Colonic mucosa (tissue), 4 donors: ENCODE measurements around the gene TMEM255A. TPM values are rescaled to one million over a fixed set of nuclear protein-coding genes. Genes with fewer than 3 reads are reported as not detected.
"Not testable (repeated sequence)": the region's sequence is repeated elsewhere in the genome, so short reads cannot be mapped to it uniquely, and the experiment has no call there.

Experiments
- DNase-seq: peaks from one replicate; pipeline ENCODE4 v3.0.0-alpha.2; 2020
- H3K27ac ChIP-seq: fragments of 200-600 bp; one replicate; pipeline ENCODE4 v1.8.0; 2021
- H3K27me3 ChIP-seq: fragments of 200-600 bp; one replicate; pipeline ENCODE4 v1.8.0; 2021
- H3K36me3 ChIP-seq: fragments of 200-600 bp; one replicate; pipeline ENCODE4 v1.8.0; 2021
- H3K4me1 ChIP-seq: fragments of 200-600 bp; one replicate; pipeline ENCODE4 v1.8.0; 2021; ENCODE audit warnings: mild to moderate bottlenecking
- H3K4me3 ChIP-seq: fragments of 200-600 bp; one replicate; pipeline ENCODE4 v1.8.0; 2021
- H3K9ac ChIP-seq, 2 donors: one replicate each; pipeline ENCODE4 v1.7.0; 2013; ENCODE audit warnings: control low read depth in 2 of 2, low read depth in 2 of 2, low read length in 2 of 2
- H3K9me3 ChIP-seq: fragments of 200-600 bp; one replicate; pipeline ENCODE4 v1.8.0; 2021
- CTCF ChIP-seq: fragments of 200-600 bp; IDR thresholded peaks from one replicate; pipeline ENCODE4 v1.8.0; 2022; ENCODE audit warnings: antibody characterized with exemption, mild to moderate bottlenecking
- intact Hi-C: fragments of 100-400 bp; cut with DNase I; formaldehyde crosslinking; loops from one replicate; pipeline ENCODE4 v1.14.1; 2022
- total RNA-seq, 2 donors: library from RNA; stranded (reverse); fragmentation: NEBNext Ultra II Directional in 1 of 2; extraction: Animal tissue kit (Norgen Biotek cat#: 25700) in 1 of 2; gene quantifications; one replicate each; pipeline ENCODE4 v1.2.1, GENCODE V29; 2021
- donor health status: healthy.
- donor health status: DM: no; HTN: no; CAD: no.
- donor health status: DM: no; HTN: no; CAD: no.

TMEM255A gene
- 1 to 10 TPM; 1.1 to 2.6 TPM for total RNA-seq

- H3K36me3 ChIP-seq = no peaks in the 10 kb centered on the region
- no peak for TF ChIP-seq CTCF
- no peak within 1 kb of the TSS for H3K27ac ChIP-seq
These were observed at the start of gene TMEM255A for GRCh38 chrX:120310861-120311726. Gene TMEM255A (minus strand): TSS chrX:120311461. CDS start chrX:120311309, 152 bp downstream.

GRCh38 chrX:120358737-120359456 lies 47.6 kb upstream of the TMEM255A start:
- DNase-seq = no peak
- Histone ChIP-seq H3K9ac (no peak overlapping the region), H3K4me1 (no peaks in the 10 kb centered on the region), H3K27me3 (no peaks in the 10 kb centered on the region), H3K36me3 (no peaks in the 10 kb centered on the region), H3K27ac (no peak overlapping the region), H3K9me3 (no peaks in the 10 kb centered on the region), H3K4me3 (no peak overlapping the region)
- TF ChIP-seq CTCF = no peak
- intact Hi-C loops = no loop called here

More at GRCh38 chrX:120310861-120311726, at the start of gene TMEM255A:
- intact Hi-C loops = no loop called here
- peak within 1 kb of the TSS in 1 of 2 donors; percentile 8 for H3K9ac ChIP-seq
- H3K4me1 ChIP-seq = no peaks in the 10 kb centered on the region
- H3K27me3 ChIP-seq = peaks cover 26% of the 10 kb centered on the region
- no peak for DNase-seq
- H3K4me3 ChIP-seq = peak within 1 kb of the TSS; percentile 14
- H3K9me3 ChIP-seq = no peaks in the 10 kb centered on the region

GRCh38 chrX:120357186-120357585 lies 45.9 kb upstream of the TMEM255A start:
- no peaks in the 10 kb centered on the region for H3K36me3 ChIP-seq
- no peak for DNase-seq

GRCh38 chrX:120356084-120356483 lies 44.8 kb upstream of the TMEM255A start:
- intact Hi-C loops = no loop called here
- no peak for TF ChIP-seq CTCF
- Histone ChIP-seq H3K4me1 (no peaks in the 10 kb centered on the region), H3K9me3 (no peaks in the 10 kb centered on the region), H3K27ac (no peak overlapping the region), H3K27me3 (no peaks in the 10 kb centered on the region), H3K9ac (no peak overlapping the region), H3K4me3 (no peak overlapping the region), H3K36me3 (no peaks in the 10 kb centered on the region)
- no peak for DNase-seq

More at GRCh38 chrX:120357186-120357585, 45.9 kb upstream of the TMEM255A start:
- Histone ChIP-seq H3K27ac (no peak overlapping the region), H3K9me3 (no peaks in the 10 kb centered on the region), H3K27me3 (no peaks in the 10 kb centered on the region), H3K4me3 (no peak overlapping the region), H3K4me1 (no peaks in the 10 kb centered on the region), H3K9ac (no peak overlapping the region)
- TF ChIP-seq CTCF = no peak
- intact Hi-C loops = no loop called here

GRCh38 chrX:120350450-120351138 lies 39.3 kb upstream of the TMEM255A start:
- no peak overlapping the region for H3K4me3 ChIP-seq
- H3K36me3 ChIP-seq = no peaks in the 10 kb centered on the region
- no peak overlapping the region for H3K9ac ChIP-seq
- DNase-seq = no peak
- intact Hi-C loops = no loop called here
- no peaks in the 10 kb centered on the region for H3K9me3 ChIP-seq
- no peak overlapping the region for H3K27ac ChIP-seq
- no peak for TF ChIP-seq CTCF
- H3K27me3 ChIP-seq = no peaks in the 10 kb centered on the region
- no peaks in the 10 kb centered on the region for H3K4me1 ChIP-seq

- DNase-seq, H3K36me3 ChIP-seq, H3K27me3 ChIP-seq, H3K9ac ChIP-seq, H3K4me1 ChIP-seq, H3K9me3 ChIP-seq, intact Hi-C loops, H3K27ac ChIP-seq, H3K4me3 ChIP-seq: not testable (repeated sequence)
These were observed 33.3 kb upstream of the TMEM255A start for GRCh38 chrX:120344566-120344965.
